HEK293T (cell line): Measurements from ENCODE around the gene ZBTB20.

Source experiments
- CTCF ChIA-PET: fragments of 350-600 bp; formaldehyde crosslinking; extraction: SDS; loops from one replicate; lab custom pipeline; 2021; ENCODE audit warnings: antibody characterized with exemption, inconsistent platforms; lab: Yijun Ruan, JAX
- POLR2A ChIA-PET: fragments of 350-600 bp; formaldehyde crosslinking; extraction: SDS; loops from one replicate; lab custom pipeline; 2020; ENCODE audit warnings: antibody characterized with exemption, inconsistent platforms; lab: Yijun Ruan, JAX
- DNase-seq: peaks from one replicate; pipeline ENCODE4 v3.0.0; 2012; ENCODE audit warnings: mixed read lengths; ENCODE audit errors: extremely low spot score
- ARNT ChIP-seq: fragments of 450-650 bp; IDR thresholded peaks from 2 replicates; pipeline ENCODE4 v1.6.1; 2017; ENCODE audit warnings: mild to moderate bottlenecking
- BHLHE40 ChIP-seq: fragments of 450-650 bp; IDR thresholded peaks from 2 replicates; pipeline ENCODE4 v1.6.1; 2016; ENCODE audit warnings: mild to moderate bottlenecking, moderate library complexity, borderline replicate concordance
- CTBP1 ChIP-seq: fragments of 450-650 bp; IDR thresholded peaks from 2 replicates; pipeline ENCODE4 v1.6.1; 2016; ENCODE audit warnings: borderline replicate concordance
- ELF4 ChIP-seq: fragments of 450-650 bp; IDR thresholded peaks from 2 replicates; pipeline ENCODE4 v1.6.1; 2017; ENCODE audit warnings: antibody characterized with exemption
- FOXA1 ChIP-seq: fragments of 450-650 bp; IDR thresholded peaks from 2 replicates; pipeline ENCODE4 v1.6.1; 2016; ENCODE audit warnings: mild to moderate bottlenecking
- FOXK2 ChIP-seq: fragments of 450-650 bp; IDR thresholded peaks from 2 replicates; pipeline ENCODE4 v1.6.1; 2016; ENCODE audit warnings: mild to moderate bottlenecking
- FOXM1 ChIP-seq: fragments of 450-650 bp; IDR thresholded peaks from 2 replicates; pipeline ENCODE4 v1.6.1; 2017; ENCODE audit warnings: mild to moderate bottlenecking, borderline replicate concordance
- HDGF ChIP-seq: fragments of 450-650 bp; IDR thresholded peaks from 2 replicates; pipeline ENCODE4 v1.6.1; 2017; ENCODE audit warnings: antibody characterized with exemption, borderline replicate concordance
- L3MBTL2 ChIP-seq: fragments of 450-650 bp; conservative IDR thresholded peaks from 2 replicates; pipeline ENCODE4 v1.6.1; 2016; ENCODE audit warnings: mild to moderate bottlenecking
- LEF1 ChIP-seq: fragments of 450-650 bp; IDR thresholded peaks from 2 replicates; pipeline ENCODE4 v1.6.1; 2017; ENCODE audit warnings: mild to moderate bottlenecking, borderline replicate concordance
- NFRKB ChIP-seq: fragments of 450-650 bp; IDR thresholded peaks from 2 replicates; pipeline ENCODE4 v1.6.1; 2016; ENCODE audit warnings: mild to moderate bottlenecking, moderate library complexity
- SP1 ChIP-seq: fragments of 450-650 bp; IDR thresholded peaks from 2 replicates; pipeline ENCODE4 v1.6.1; 2017
- SUZ12 ChIP-seq: fragments of 450-650 bp; IDR thresholded peaks from 2 replicates; pipeline ENCODE4 v1.6.1; 2016; ENCODE audit warnings: mild to moderate bottlenecking
- TARDBP ChIP-seq: fragments of 450-650 bp; IDR thresholded peaks from 2 replicates; pipeline ENCODE4 v1.6.1; 2016
- ZNF384 ChIP-seq: fragments of 450-650 bp; IDR thresholded peaks from 2 replicates; pipeline ENCODE4 v1.6.1; 2016
- TF ChIP-seq, protein P1 (sequence below): fragments of 450-650 bp; IDR thresholded peaks from 2 replicates; pipeline ENCODE4 v1.6.1; 2016

ZBTB20 gene

DNA sequence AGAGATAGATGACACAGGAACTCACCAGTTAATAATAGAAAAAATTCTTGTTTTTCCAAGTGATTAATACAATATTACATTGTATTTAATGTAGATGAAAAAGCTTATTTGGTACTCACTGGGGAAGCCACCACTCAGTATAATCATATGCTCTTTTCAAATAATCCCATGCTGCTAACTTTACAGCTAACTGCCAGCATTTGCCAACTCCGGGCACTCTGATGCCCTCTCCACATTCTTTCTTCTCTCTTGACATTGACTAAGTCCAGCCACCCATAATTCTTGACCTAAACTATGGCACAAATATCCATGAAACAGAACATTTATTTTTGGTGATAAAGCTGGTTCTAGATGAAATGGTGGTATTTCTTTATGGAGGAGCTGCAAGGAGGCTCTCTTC, 384.9 kb downstream of the ZBTB20 start:
- DNase-seq, result no peak
- ChIA-PET POLR2A (no interaction called here), CTCF (no interaction called here)
- no peak for TF ChIP-seq BHLHE40
- TF ChIP-seq FOXA1, result no peak
- TF ChIP-seq L3MBTL2, result no peak
- TF ChIP-seq CTBP1, result no peak
- TF ChIP-seq SP1, result no peak
- no peak for TF ChIP-seq ARNT
- no peak for TF ChIP-seq SUZ12
- no peak for TF ChIP-seq FOXM1
- no peak for TF ChIP-seq NFRKB
- TF ChIP-seq ELF4, result no peak
- TF ChIP-seq LEF1, result no peak
- TF ChIP-seq, protein P1, sequence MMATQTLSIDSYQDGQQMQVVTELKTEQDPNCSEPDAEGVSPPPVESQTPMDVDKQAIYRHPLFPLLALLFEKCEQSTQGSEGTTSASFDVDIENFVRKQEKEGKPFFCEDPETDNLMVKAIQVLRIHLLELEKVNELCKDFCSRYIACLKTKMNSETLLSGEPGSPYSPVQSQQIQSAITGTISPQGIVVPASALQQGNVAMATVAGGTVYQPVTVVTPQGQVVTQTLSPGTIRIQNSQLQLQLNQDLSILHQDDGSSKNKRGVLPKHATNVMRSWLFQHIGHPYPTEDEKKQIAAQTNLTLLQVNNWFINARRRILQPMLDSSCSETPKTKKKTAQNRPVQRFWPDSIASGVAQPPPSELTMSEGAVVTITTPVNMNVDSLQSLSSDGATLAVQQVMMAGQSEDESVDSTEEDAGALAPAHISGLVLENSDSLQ, result no peak
- TF ChIP-seq ZNF384, result no peak
- TF ChIP-seq TARDBP, result no peak
- no peak for TF ChIP-seq FOXK2

DNA sequence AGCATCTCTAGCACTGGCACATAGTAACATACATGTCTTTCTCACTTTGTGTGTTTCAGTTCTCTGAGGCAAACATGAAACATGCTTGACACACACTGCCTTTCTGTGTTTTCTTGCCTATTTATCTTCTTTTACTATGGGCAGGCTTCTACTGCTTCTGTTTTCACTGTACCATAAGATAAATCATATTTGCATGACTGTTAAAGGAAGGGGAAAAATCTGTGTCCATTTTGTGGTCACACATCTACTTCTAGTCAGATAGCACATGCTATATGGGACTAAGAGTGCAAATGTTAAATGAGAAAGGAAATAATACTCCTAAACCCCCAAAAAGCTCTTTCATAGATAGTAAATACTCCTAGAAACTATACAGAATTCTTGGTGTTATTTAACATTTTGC, 386.4 kb downstream of the ZBTB20 start:
- TF ChIP-seq TARDBP (no peak), L3MBTL2 (no peak), NFRKB (no peak), CTBP1 (no peak), FOXK2 (no peak), BHLHE40 (no peak), FOXM1 (no peak), SP1 (no peak), ZNF384 (no peak), FOXA1 (no peak), LEF1 (no peak), SUZ12 (no peak), ARNT (no peak), HDGF (no peak), ELF4 (no peak)
- TF ChIP-seq, protein P1, result no peak
- POLR2A ChIA-PET, result no interaction called here
- CTCF ChIA-PET, result no interaction called here
- no peak for DNase-seq

DNA sequence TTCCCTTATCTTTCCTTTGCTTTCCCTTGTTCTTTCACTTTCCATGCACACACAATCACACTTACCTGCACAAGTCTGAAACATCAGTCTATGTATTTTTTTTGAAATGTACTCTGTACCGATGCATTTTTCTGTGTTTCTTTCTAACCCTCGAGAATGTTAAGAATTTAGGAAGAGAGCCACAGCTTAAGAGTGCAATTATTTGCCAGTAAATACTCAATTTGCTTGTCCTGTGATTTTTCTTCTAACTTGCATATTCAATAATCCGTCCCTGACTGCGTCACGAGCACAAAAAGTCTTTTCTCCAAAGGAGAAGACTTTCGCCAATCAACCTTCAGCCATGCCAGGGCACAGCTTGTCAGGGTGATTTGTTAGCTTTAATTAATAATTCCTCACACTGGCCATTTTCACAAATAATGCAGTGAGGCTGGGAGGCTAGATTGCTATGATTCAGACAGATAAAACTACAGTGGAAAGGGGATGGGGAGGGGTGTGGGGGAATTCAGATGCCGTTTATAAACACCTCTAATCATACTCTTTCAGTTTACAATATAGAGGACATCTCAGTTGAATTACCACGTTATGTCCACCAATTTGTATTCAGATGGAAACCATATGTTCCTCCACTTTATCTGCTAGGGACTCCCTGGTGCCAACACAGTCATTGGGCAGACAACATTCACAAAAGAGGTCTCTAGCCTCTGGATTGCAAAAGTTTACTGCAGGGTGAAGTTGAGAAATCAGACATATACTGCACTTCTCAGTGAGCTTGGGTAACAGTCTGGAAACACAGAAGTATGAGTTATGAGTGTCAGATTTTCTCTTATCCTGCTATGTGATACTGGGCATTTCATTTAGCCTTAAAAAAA, 388.0 kb downstream of the ZBTB20 start:
- ChIA-PET POLR2A (no interaction called here), CTCF (no interaction called here)
- TF ChIP-seq BHLHE40, result no peak
- no peak for TF ChIP-seq FOXA1
- TF ChIP-seq ARNT, result no peak
- TF ChIP-seq NFRKB, result no peak
- TF ChIP-seq LEF1, result no peak
- TF ChIP-seq HDGF, result no peak
- no peak for TF ChIP-seq SP1
- no peak for TF ChIP-seq CTBP1
- TF ChIP-seq, protein P1, result no peak
- no peak for TF ChIP-seq FOXM1
- no peak for TF ChIP-seq ELF4
- TF ChIP-seq ZNF384, result no peak
- no peak for TF ChIP-seq TARDBP
- no peak for DNase-seq

DNA sequence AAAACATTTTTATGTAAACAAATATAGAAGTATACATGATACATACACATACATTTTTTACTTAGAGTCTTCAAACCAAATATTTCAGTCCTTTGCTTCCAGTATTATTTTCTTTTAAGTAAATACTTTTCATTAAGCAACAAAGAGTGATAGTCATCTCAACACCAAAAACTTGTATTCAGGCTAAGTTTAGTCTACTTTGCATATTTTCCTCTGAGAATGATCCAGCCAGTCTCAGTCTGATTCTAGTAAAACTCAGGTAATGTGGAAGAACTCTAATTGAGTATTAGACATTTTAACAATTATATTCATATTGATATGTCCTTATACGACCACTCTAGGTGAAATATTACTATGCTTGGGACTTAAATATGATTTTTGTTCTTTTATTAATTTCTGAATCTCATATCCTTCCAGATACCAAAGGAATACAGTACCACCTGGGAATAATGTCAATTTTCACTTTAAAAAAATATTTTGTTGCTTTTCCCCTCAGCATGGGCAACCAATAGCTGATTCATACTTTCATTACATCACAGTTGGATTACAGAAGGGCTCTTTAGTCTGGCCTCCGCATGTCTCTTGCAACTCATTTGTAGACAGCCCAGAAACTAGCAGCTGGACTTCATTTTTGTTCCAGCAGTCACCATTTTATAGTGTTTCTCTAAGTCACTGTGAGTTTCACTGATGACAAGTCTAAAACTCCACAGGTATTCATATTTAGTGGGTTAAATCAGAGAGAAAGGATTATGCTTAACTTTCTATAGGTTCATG, 390.4 kb downstream of the ZBTB20 start:
- CTCF ChIA-PET, result no interaction called here
- no peak for TF ChIP-seq FOXM1
- no peak for TF ChIP-seq HDGF
- no peak for TF ChIP-seq L3MBTL2
- no peak for TF ChIP-seq LEF1
- TF ChIP-seq CTBP1, result no peak
- no peak for TF ChIP-seq ELF4
- POLR2A ChIA-PET, result no interaction called here
- DNase-seq, result no peak

DNA sequence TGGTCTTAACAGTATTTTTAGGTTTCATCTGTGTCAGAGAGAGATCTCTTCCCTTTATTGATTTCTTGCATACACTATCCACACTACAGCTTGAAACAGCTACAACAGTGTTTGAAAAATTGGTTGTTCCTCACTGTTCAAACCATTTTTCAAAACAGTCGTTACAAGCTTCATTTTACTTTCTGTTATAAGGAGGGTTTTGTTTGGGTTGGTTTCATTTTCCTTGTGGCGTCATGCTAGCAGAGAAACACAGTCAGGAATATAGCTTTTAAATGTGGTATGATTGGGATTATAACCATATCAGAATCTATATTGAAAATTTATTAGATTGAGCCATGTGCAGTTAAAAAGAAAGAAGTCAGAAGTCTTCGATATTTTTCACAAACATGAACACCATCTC, 400.6 kb downstream of the ZBTB20 start:
- TF ChIP-seq FOXK2, result no peak
- TF ChIP-seq ARNT, result no peak
- TF ChIP-seq, protein P1, result no peak
- TF ChIP-seq FOXA1, result no peak
- TF ChIP-seq ELF4, result no peak
- no peak for DNase-seq
- ChIA-PET POLR2A (no interaction called here), CTCF (no interaction called here)
